Stimulated activated CD4-positive, alpha-beta T cell treated with anti-CD3 and anti-CD28 coated beads, Interleukin-1b, Interleukin-23, amount 100 ng/mL, for 4 hours (primary cell): ENCODE results near the gene EGF.
"Not testable (repeated sequence)": the region's sequence is repeated elsewhere in the genome, so short reads cannot be mapped to it uniquely, and the experiment has no call there.

ENCODE experiments used
- DNase-seq, 2 donors: peaks; one replicate each; pipeline ENCODE4 v3.0.0-alpha.2; 2020; ENCODE audit warnings: low read depth in 2 of 2

Gene EGF

GRCh38 chr4:109912706-109913595 lies at the start of gene EGF:
Gene EGF (plus strand): TSS chr4:109912883. CDS start chr4:109913336, 453 bp downstream.
- no peak for DNase-seq

GRCh38 chr4:109864134-109864533 lies 48.5 kb upstream of the EGF start:
- no peak for DNase-seq

GRCh38 chr4:109870061-109870460 lies 42.6 kb upstream of the EGF start:
- no peak for DNase-seq

GRCh38 chr4:109872065-109872464 lies 40.6 kb upstream of the EGF start:
- no peak for DNase-seq

- DNase-seq = no peak
Observed at GRCh38 chr4:109872950-109873656, 39.6 kb upstream of the EGF start.

- DNase-seq = no peak
Observed at GRCh38 chr4:109873791-109874514, 38.7 kb upstream of the EGF start.

GRCh38 chr4:109875106-109875505 lies 37.6 kb upstream of the EGF start:
- no peak for DNase-seq

- not testable (repeated sequence) for DNase-seq
Observed at GRCh38 chr4:109875553-109875952, 37.1 kb upstream of the EGF start.

GRCh38 chr4:109876634-109877265 lies 35.9 kb upstream of the EGF start:
- DNase-seq = no peak

GRCh38 chr4:109877400-109877799 lies 35.3 kb upstream of the EGF start:
- DNase-seq = no peak

- no peak for DNase-seq
Observed at GRCh38 chr4:109878355-109878754, 34.3 kb upstream of the EGF start.

- DNase-seq = no peak
Observed at GRCh38 chr4:109879081-109879480, 33.6 kb upstream of the EGF start.

- DNase-seq = no peak
Observed at GRCh38 chr4:109879636-109880314, 32.9 kb upstream of the EGF start.

GRCh38 chr4:109886303-109886702 lies 26.4 kb upstream of the EGF start:
- no peak for DNase-seq

GRCh38 chr4:109887071-109887470 lies 25.6 kb upstream of the EGF start:
- DNase-seq = no peak

GRCh38 chr4:109890076-109890475 lies 22.6 kb upstream of the EGF start:
- DNase-seq = no peak

- no peak for DNase-seq
Observed at GRCh38 chr4:109902559-109903251, 10.0 kb upstream of the EGF start.

GRCh38 chr4:109908731-109909130 lies 4.0 kb upstream of the EGF start:
- DNase-seq = no peak

- DNase-seq = no peak
Observed at GRCh38 chr4:109910256-109910655, 2.4 kb upstream of the EGF start.

- DNase-seq = no peak
Observed at GRCh38 chr4:109913596-109914241, 1.0 kb downstream of the EGF start.
